Ovary (tissue), 3 donors: ENCODE results near the gene SLX4IP.

Experiments
- CTCF ChIP-seq, 3 donors: fragments of 450-650 bp in 2 of 3; fragments of 200-600 bp in 1 of 3; IDR thresholded peaks; one replicate each; pipeline versions ENCODE4 v1.5.1 to v1.8.0; 2016 to 2022; ENCODE audit warnings: antibody characterized with exemption in 3 of 3, mild to moderate bottlenecking in 1 of 3
- POLR2A ChIP-seq: fragments of 450-650 bp; IDR thresholded peaks from one replicate; pipeline ENCODE4 v1.6.1; 2017; ENCODE audit warnings: antibody characterized with exemption, mild to moderate bottlenecking, moderate library complexity
- donor health status: DM: no; HTN: no; CAD: no.

- TF ChIP-seq CTCF (IDR thresholded peaks at IDR 0.05) (no peak), POLR2A (no peak)
Observed at GRCh38 chr20:10578607-10579006, 143.5 kb downstream of the SLX4IP start.
